H9 (cell line): Measurements from ENCODE around the gene SGCD. TPM values are rescaled to one million over a fixed set of nuclear protein-coding genes. Genes with fewer than 3 reads are reported as not detected.

Source experiments
- DNase-seq: peaks from one replicate; pipeline ENCODE4 v3.0.0-alpha.2; 2017
- H2AFZ ChIP-seq: one replicate; pipeline ENCODE4 v1.6.1; 2013; ENCODE audit warnings: mild to moderate bottlenecking, low read length, control low read depth, moderate library complexity
- H2AK5ac ChIP-seq: 2 replicates; pipeline ENCODE4 v1.6.1; 2013; ENCODE audit warnings: low read length, control low read depth, mixed read lengths; ENCODE audit not compliant: insufficient read length
- H2BK120ac ChIP-seq: one replicate; pipeline ENCODE4 v1.6.1; 2013; ENCODE audit warnings: low read depth, mild to moderate bottlenecking, low read length, control low read depth, inconsistent platforms; ENCODE audit not compliant: poor library complexity, severe bottlenecking
- H2BK12ac ChIP-seq: 2 replicates; pipeline ENCODE4 v1.6.1; 2013; ENCODE audit warnings: low read length, control low read depth, mixed read lengths, low read depth; ENCODE audit not compliant: insufficient read length
- H2BK15ac ChIP-seq: 2 replicates; pipeline ENCODE4 v1.6.1; 2013; ENCODE audit warnings: low read depth, low read length, control low read depth
- H2BK20ac ChIP-seq: one replicate; pipeline ENCODE4 v1.6.1; 2013; ENCODE audit warnings: low read depth, mild to moderate bottlenecking, low read length, control low read depth, inconsistent platforms; ENCODE audit not compliant: poor library complexity, severe bottlenecking
- H2BK5ac ChIP-seq: 2 replicates; pipeline ENCODE4 v1.6.1; 2013; ENCODE audit warnings: low read length, control low read depth, mixed read lengths; ENCODE audit not compliant: insufficient read length
- H3K14ac ChIP-seq: 2 replicates; pipeline ENCODE4 v1.6.1; 2013; ENCODE audit warnings: low read length, control low read depth; ENCODE audit not compliant: insufficient read depth
- H3K18ac ChIP-seq: 2 replicates; pipeline ENCODE4 v1.6.1; 2013; ENCODE audit warnings: low read depth, mild to moderate bottlenecking, mixed read lengths, low read length, control low read depth; ENCODE audit not compliant: insufficient read length
- H3K23ac ChIP-seq: 2 replicates; pipeline ENCODE4 v1.6.1; 2013; ENCODE audit warnings: low read length, control low read depth, mixed read lengths, low read depth; ENCODE audit not compliant: insufficient read length
- H3K23me2 ChIP-seq: 2 replicates; pipeline ENCODE4 v1.6.1; 2013; ENCODE audit warnings: low read depth, mild to moderate bottlenecking, mixed read lengths, low read length, control low read depth; ENCODE audit not compliant: insufficient read length, poor library complexity, severe bottlenecking
- H3K27ac ChIP-seq: 2 replicates; pipeline ENCODE4 v1.5.1; 2013; ENCODE audit warnings: low read length, control low read depth, mixed read lengths, low read depth; ENCODE audit not compliant: insufficient read length
- H3K27me3 ChIP-seq: 2 replicates; pipeline ENCODE4 v1.6.1; 2013; ENCODE audit warnings: low read length, control low read depth, inconsistent platforms; ENCODE audit not compliant: insufficient read depth
- H3K4ac ChIP-seq: 2 replicates; pipeline ENCODE4 v1.6.1; 2013; ENCODE audit warnings: low read depth, mild to moderate bottlenecking, control low read depth, inconsistent platforms, low read length, moderate library complexity
- H3K4me1 ChIP-seq: 2 replicates; pipeline ENCODE4 v1.6.1; 2013; ENCODE audit warnings: low read length, control low read depth, inconsistent platforms; ENCODE audit not compliant: insufficient read depth
- H3K4me2 ChIP-seq: 2 replicates; pipeline ENCODE4 v1.6.1; 2013; ENCODE audit warnings: low read length, control low read depth, mixed read lengths; ENCODE audit not compliant: insufficient read length, insufficient read depth
- H3K56ac ChIP-seq: 2 replicates; pipeline ENCODE4 v1.6.1; 2013; ENCODE audit warnings: low read depth, mild to moderate bottlenecking, mixed read lengths, low read length, control low read depth; ENCODE audit not compliant: insufficient read length
- H3K79me1 ChIP-seq: 2 replicates; pipeline ENCODE4 v1.6.1; 2013; ENCODE audit warnings: low read depth, mild to moderate bottlenecking, moderate library complexity, low read length, control low read depth, inconsistent platforms; ENCODE audit not compliant: insufficient read depth, poor library complexity, severe bottlenecking
- H3K79me2 ChIP-seq: 2 replicates; pipeline ENCODE4 v1.6.1; 2013; ENCODE audit warnings: low read length, control low read depth, inconsistent platforms; ENCODE audit not compliant: insufficient read depth
- H3K9ac ChIP-seq: 2 replicates; pipeline ENCODE4 v1.6.1; 2013; ENCODE audit warnings: low read length, control low read depth, mixed read lengths; ENCODE audit not compliant: insufficient read length; ENCODE audit errors: extremely low read depth
- H3K9me3 ChIP-seq: one replicate; pipeline ENCODE4 v1.6.1; 2013; ENCODE audit warnings: low read depth, low read length, inconsistent platforms; ENCODE audit not compliant: control insufficient read depth
- H3T11ph ChIP-seq: one replicate; pipeline ENCODE4 v1.6.1; 2013; ENCODE audit warnings: mild to moderate bottlenecking, low read length, control low read depth, inconsistent platforms
- H4K20me1 ChIP-seq: one replicate; pipeline ENCODE4 v1.6.1; 2013; ENCODE audit not compliant: control insufficient read depth, insufficient read length, insufficient read depth
- H4K5ac ChIP-seq: 2 replicates; pipeline ENCODE4 v1.6.1; 2013; ENCODE audit warnings: low read depth, mild to moderate bottlenecking, mixed read lengths, low read length, control low read depth; ENCODE audit not compliant: insufficient read length
- H4K8ac ChIP-seq: replicated peaks from 2 replicates; pipeline ENCODE4 v1.6.1; 2013; ENCODE audit warnings: low read length, control low read depth, mixed read lengths, low read depth; ENCODE audit not compliant: insufficient read length
- H4K91ac ChIP-seq: 2 replicates; pipeline ENCODE4 v1.6.1; 2013; ENCODE audit warnings: low read depth, mild to moderate bottlenecking, moderate library complexity, mixed read lengths, low read length, control low read depth; ENCODE audit not compliant: insufficient read length
- H3K27ac Mint-ChIP-seq, 3 experiments: 2 replicates in 2 of 3; 3 replicates in 1 of 3; pipeline ENCODE4 v1.8.0; 2020 to 2021; ENCODE audit warnings: mixed read lengths in 3 of 3, mild to moderate bottlenecking in 1 of 3, moderate library complexity in 1 of 3
- H3K27me3 Mint-ChIP-seq: 2 replicates; pipeline ENCODE4 v1.8.0; 2021; ENCODE audit warnings: low read depth, mild to moderate bottlenecking, moderate library complexity, mixed read lengths
- H3K36me3 Mint-ChIP-seq, 3 experiments: 2 replicates in 2 of 3; 3 replicates in 1 of 3; pipeline ENCODE4 v1.8.0; 2020 to 2021; ENCODE audit warnings: low read depth in 3 of 3, mixed read lengths in 3 of 3; ENCODE audit not compliant: insufficient read depth in 1 of 3
- H3K4me1 Mint-ChIP-seq, 2 experiments: 2 replicates each; pipeline ENCODE4 v1.8.0; 2020; ENCODE audit warnings: mixed read lengths in 2 of 2
- H3K4me3 Mint-ChIP-seq, 2 experiments: 2 replicates in 1 of 2; 3 replicates in 1 of 2; pipeline ENCODE4 v1.8.0; 2020 to 2021; ENCODE audit warnings: mild to moderate bottlenecking in 2 of 2, mixed read lengths in 2 of 2, moderate library complexity in 1 of 2
- H3K9me3 Mint-ChIP-seq, 2 experiments: 2 replicates in 1 of 2; 3 replicates in 1 of 2; pipeline ENCODE4 v1.8.0; 2020; ENCODE audit warnings: mild to moderate bottlenecking in 2 of 2, mixed read lengths in 2 of 2, moderate library complexity in 1 of 2
- CTCF ChIP-seq: fragments of 200-600 bp; sonication (generic); conservative IDR thresholded peaks from 3 replicates; pipeline ENCODE4 v1.8.0; 2021; ENCODE audit warnings: antibody characterized with exemption, mild to moderate bottlenecking
- WGBS: extraction: QIAGEN DNeasy Blood & Tissue Kit; methylation state at CpG from one replicate; pipeline ENCODE4 v1.1.7; 2013; ENCODE audit warnings: missing lambda C conversion rate, low lambda C conversion rate, mixed read lengths; ENCODE audit not compliant: insufficient read length; ENCODE audit errors: extremely low coverage; 5-methylcytosine and 5-hydroxymethylcytosine counted together
- total RNA-seq: library from RNA; stranded (reverse); gene quantifications from 2 replicates; pipeline ENCODE4 v1.2.1, GENCODE V29; 2021

SGCD gene
- total RNA-seq, 1 experiment from 2014 or later, result 0.11 TPM

GRCh38 chr5:156561651-156562050, 234.7 kb downstream of the SGCD start:
- H2BK20ac ChIP-seq, result no peak overlapping the region
- H3T11ph ChIP-seq, result no peak overlapping the region
- H2BK5ac ChIP-seq, result no peak overlapping the region
- no CpG with 5 or more reads among the region's 1 CpG for WGBS
- no peak overlapping the region for H2BK12ac ChIP-seq
- H3K18ac ChIP-seq, result no peak overlapping the region
- H4K8ac ChIP-seq, result no peak overlapping the region
- DNase-seq, result no peak
- Mint-ChIP-seq H3K36me3 (no peaks in the 10 kb centered on the region), H3K27ac (no peak overlapping the region), H3K4me1 (peaks cover 3 to 5% of the 10 kb centered on the region in 2 experiments; a peak in 3 of 4 replicates), H3K4me3 (no peak overlapping the region), H3K9me3 (no peaks in the 10 kb centered on the region; a peak in 1 of 5 replicates), H3K27me3 (no peaks in the 10 kb centered on the region)
- no peak overlapping the region for H3K56ac ChIP-seq
- H2BK15ac ChIP-seq, result no peak overlapping the region
- no peak overlapping the region for H3K4me2 ChIP-seq
- no peak overlapping the region for H2BK120ac ChIP-seq
- no peaks in the 10 kb centered on the region for H3K23me2 ChIP-seq
- no peak overlapping the region for H3K14ac ChIP-seq
- H4K5ac ChIP-seq, result no peak overlapping the region
- no peaks in the 10 kb centered on the region for H4K20me1 ChIP-seq
- H2AK5ac ChIP-seq, result no peak overlapping the region
- TF ChIP-seq CTCF, result no peak
- no peaks in the 10 kb centered on the region for H3K79me1 ChIP-seq
- H3K9ac ChIP-seq, result no peak overlapping the region
- H3K23ac ChIP-seq, result no peak overlapping the region
- H3K27me3 ChIP-seq, result no peaks in the 10 kb centered on the region
- H3K27ac ChIP-seq, result no peak overlapping the region
- H3K4me1 ChIP-seq, result no peaks in the 10 kb centered on the region
- H3K9me3 ChIP-seq, result no peaks in the 10 kb centered on the region
- no peak overlapping the region for H3K4ac ChIP-seq
- no peaks in the 10 kb centered on the region for H3K79me2 ChIP-seq
- no peak overlapping the region for H2AFZ ChIP-seq
- no peak overlapping the region for H4K91ac ChIP-seq
